22Rv1 (cell line): ENCODE results near the gene LGSN.

Experiments
- ZFX ChIP-seq: fragments of 450-650 bp; IDR thresholded peaks from 2 replicates; pipeline ENCODE4 v1.6.1; 2017; ENCODE audit warnings: antibody characterized with exemption, borderline replicate concordance
- TF ChIP-seq, protein P1 (sequence below): fragments of 450-650 bp; IDR thresholded peaks from 2 replicates; pipeline ENCODE4 v1.5.1; 2017; ENCODE audit warnings: mild to moderate bottlenecking

DNA sequence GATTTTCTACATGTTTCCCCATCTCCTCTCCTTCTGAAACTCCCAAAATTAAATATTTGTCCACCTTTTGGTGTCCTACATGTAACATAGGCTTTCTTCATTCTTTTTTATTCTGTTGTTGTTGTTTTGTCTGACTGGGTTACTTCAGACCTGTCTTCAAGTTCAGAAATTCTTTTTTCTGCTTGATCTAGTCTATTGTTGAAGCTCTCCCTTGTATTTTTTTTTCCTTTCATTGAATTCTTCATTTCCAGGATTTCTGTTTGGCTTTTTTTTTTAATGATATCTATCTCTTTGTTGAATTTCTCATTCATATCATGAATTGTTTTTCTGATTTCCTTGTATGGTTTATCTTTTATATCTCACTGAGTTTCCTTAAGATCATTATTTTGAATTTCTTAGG is 20.6 kb upstream of the LGSN start:
- TF ChIP-seq, protein P1, sequence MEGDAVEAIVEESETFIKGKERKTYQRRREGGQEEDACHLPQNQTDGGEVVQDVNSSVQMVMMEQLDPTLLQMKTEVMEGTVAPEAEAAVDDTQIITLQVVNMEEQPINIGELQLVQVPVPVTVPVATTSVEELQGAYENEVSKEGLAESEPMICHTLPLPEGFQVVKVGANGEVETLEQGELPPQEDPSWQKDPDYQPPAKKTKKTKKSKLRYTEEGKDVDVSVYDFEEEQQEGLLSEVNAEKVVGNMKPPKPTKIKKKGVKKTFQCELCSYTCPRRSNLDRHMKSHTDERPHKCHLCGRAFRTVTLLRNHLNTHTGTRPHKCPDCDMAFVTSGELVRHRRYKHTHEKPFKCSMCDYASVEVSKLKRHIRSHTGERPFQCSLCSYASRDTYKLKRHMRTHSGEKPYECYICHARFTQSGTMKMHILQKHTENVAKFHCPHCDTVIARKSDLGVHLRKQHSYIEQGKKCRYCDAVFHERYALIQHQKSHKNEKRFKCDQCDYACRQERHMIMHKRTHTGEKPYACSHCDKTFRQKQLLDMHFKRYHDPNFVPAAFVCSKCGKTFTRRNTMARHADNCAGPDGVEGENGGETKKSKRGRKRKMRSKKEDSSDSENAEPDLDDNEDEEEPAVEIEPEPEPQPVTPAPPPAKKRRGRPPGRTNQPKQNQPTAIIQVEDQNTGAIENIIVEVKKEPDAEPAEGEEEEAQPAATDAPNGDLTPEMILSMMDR: no peak
- no peak for TF ChIP-seq ZFX
